ENCODE measurements around the gene ATF7.

ATF7 gene

DNA sequence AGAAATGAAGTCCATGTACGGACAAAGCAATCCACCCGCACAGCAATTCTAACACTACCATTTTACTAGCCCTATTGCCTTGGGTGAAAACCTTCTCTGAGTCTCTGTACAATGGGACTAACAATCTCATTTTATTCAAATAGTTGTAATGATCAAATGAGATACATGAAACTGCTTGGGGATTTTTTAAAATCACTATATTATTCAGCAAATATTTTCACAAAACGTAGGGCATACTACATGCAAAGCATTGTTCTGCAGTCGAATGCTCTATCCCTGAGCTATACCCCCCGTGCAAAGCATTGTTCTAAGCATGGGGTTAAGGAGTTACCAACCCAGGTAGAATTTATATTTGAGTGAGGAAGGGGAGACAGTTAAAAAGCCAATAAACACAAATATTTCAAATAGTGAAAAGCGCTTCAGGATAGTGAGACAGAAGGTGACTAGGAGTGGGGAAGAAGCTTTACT, 554 bp upstream of the ATF7 start:
- no peak for DNase-seq (ENCODE audit: low read depth in 1 of 2, low spot score in 1 of 2)
- H3K27ac ChIP-seq (replicated peaks) = peak overlapping the region; percentile 98
- H3K4me3 ChIP-seq (replicated peaks; ENCODE audit: insufficient read depth, low read length) = peak overlapping the region; percentile 84
- TF ChIP-seq SPI1 (IDR thresholded peaks at IDR 0.05; ENCODE audit: borderline replicate concordance, low read depth) (no peak), GABPA (IDR thresholded peaks at IDR 0.05; ENCODE audit: low read depth) (no peak), CTCF (IDR thresholded peaks at IDR 0.05; ENCODE audit: insufficient read depth, low read length) (no peak), POLR2AphosphoS5 (IDR thresholded peaks at IDR 0.05; ENCODE audit: low read depth) (no peak)
- TF ChIP-seq, protein P1, sequence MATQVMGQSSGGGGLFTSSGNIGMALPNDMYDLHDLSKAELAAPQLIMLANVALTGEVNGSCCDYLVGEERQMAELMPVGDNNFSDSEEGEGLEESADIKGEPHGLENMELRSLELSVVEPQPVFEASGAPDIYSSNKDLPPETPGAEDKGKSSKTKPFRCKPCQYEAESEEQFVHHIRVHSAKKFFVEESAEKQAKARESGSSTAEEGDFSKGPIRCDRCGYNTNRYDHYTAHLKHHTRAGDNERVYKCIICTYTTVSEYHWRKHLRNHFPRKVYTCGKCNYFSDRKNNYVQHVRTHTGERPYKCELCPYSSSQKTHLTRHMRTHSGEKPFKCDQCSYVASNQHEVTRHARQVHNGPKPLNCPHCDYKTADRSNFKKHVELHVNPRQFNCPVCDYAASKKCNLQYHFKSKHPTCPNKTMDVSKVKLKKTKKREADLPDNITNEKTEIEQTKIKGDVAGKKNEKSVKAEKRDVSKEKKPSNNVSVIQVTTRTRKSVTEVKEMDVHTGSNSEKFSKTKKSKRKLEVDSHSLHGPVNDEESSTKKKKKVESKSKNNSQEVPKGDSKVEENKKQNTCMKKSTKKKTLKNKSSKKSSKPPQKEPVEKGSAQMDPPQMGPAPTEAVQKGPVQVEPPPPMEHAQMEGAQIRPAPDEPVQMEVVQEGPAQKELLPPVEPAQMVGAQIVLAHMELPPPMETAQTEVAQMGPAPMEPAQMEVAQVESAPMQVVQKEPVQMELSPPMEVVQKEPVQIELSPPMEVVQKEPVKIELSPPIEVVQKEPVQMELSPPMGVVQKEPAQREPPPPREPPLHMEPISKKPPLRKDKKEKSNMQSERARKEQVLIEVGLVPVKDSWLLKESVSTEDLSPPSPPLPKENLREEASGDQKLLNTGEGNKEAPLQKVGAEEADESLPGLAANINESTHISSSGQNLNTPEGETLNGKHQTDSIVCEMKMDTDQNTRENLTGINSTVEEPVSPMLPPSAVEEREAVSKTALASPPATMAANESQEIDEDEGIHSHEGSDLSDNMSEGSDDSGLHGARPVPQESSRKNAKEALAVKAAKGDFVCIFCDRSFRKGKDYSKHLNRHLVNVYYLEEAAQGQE (IDR thresholded peaks at IDR 0.05; ENCODE audit: insufficient replicate concordance, low read depth) = peak; percentile 32
- no peaks in the 10 kb centered on the region for H3K27me3 ChIP-seq (ENCODE audit: insufficient read depth, poor library complexity, severe bottlenecking)

DNA sequence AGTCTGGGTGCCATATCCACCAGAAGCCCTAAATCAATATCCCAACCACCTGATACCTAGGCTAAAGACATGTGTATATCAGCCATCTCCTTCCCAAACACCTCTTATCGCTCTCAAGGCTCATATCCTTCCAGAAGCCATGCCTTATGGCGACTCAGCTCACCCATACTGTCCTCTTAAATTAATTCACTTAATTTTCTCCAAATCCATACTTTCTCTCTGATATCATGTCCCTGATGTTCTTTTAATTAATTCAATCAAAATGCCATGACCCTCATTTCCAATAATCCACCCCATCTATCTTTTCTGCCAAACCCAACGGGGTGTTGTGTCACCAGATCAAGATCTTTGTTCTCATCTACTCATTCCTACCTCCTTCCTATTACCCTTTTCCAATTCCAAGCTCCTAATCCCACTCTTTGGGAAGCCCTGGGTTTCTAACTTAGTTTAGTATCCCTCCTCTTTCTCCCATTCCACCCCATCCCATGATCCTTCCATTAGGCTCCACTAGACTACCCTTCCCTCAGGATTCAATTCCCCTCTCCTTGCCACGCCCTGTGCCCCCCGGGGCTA, 723 bp downstream of the ATF7 start:
- Histone ChIP-seq H3K27me3 (ENCODE audit: insufficient read depth, poor library complexity, severe bottlenecking) (no peaks in the 10 kb centered on the region), H3K27ac (replicated peaks) (peak overlapping the region; percentile 98), H3K4me3 (replicated peaks; ENCODE audit: insufficient read depth, low read length) (peak overlapping the region; percentile 84)
- DNase-seq (ENCODE audit: low read depth in 1 of 2, low spot score in 1 of 2) = no peak
- TF ChIP-seq POLR2AphosphoS5 (IDR thresholded peaks at IDR 0.05; ENCODE audit: low read depth) (no peak), CTCF (IDR thresholded peaks at IDR 0.05; ENCODE audit: insufficient read depth, low read length) (no peak), GABPA (IDR thresholded peaks at IDR 0.05; ENCODE audit: low read depth) (no peak), SPI1 (IDR thresholded peaks at IDR 0.05; ENCODE audit: borderline replicate concordance, low read depth) (no peak)
- TF ChIP-seq, protein P1 (IDR thresholded peaks at IDR 0.05; ENCODE audit: insufficient replicate concordance, low read depth) = no peak

GRCh38 chr12:53624956-53625355, 1.2 kb downstream of the ATF7 start:
- DNase-seq (ENCODE audit: low read depth in 1 of 2, low spot score in 1 of 2) = no peak
- peak overlapping the region; percentile 98 for H3K27ac ChIP-seq (replicated peaks)

More at GRCh38 chr12:53624956-53625355, 1.2 kb downstream of the ATF7 start:
- no peaks in the 10 kb centered on the region for H3K27me3 ChIP-seq (ENCODE audit: insufficient read depth, poor library complexity, severe bottlenecking)
- H3K4me3 ChIP-seq (replicated peaks; ENCODE audit: insufficient read depth, low read length) = peak overlapping the region; percentile 84
- TF ChIP-seq POLR2AphosphoS5 (IDR thresholded peaks at IDR 0.05; ENCODE audit: low read depth) (no peak), SPI1 (IDR thresholded peaks at IDR 0.05; ENCODE audit: borderline replicate concordance, low read depth) (no peak), GABPA (IDR thresholded peaks at IDR 0.05; ENCODE audit: low read depth) (no peak)
- TF ChIP-seq, protein P1 (IDR thresholded peaks at IDR 0.05; ENCODE audit: insufficient replicate concordance, low read depth) = no peak

All from HL-60 (cell line).